Motor neuron (in vitro differentiated cells): Measurements from ENCODE around the gene CACNB4. TPM values are rescaled to one million over a fixed set of nuclear protein-coding genes. Genes with fewer than 3 reads are reported as not detected.
"Not testable (repeated sequence)": the region's sequence is repeated elsewhere in the genome, so short reads cannot be mapped to it uniquely, and the experiment has no call there.

ENCODE experiments used
- ATAC-seq, 8 experiments: fragments of 200-7000 bp; cut with Tn5 transposase; replicated peaks in 6 of 8; 2 replicates each; pipeline ENCODE4 v1.8.0; 2021; ENCODE audit warnings: mild to moderate bottlenecking in 8 of 8, moderate library complexity in 8 of 8
- H3K27ac ChIP-seq, 2 donors: fragments of 250-450 bp; sonication (Bioruptor Pico); 2 replicates each; pipeline ENCODE4 v1.9.0; 2021; ENCODE audit warnings: antibody characterized with exemption in 2 of 2, mild to moderate bottlenecking in 2 of 2, moderate library complexity in 1 of 2
- H3K4me1 ChIP-seq, 2 donors: fragments of 250-450 bp; sonication (Bioruptor Pico); replicated peaks in 1 of 2; 2 replicates each; pipeline ENCODE4 v1.6.1; 2021; ENCODE audit warnings: antibody characterized with exemption in 2 of 2, mild to moderate bottlenecking in 2 of 2, moderate library complexity in 1 of 2
- H3K4me3 ChIP-seq, 5 donors: fragments of 250-450 bp; sonication (Bioruptor Pico); 2 replicates each; pipeline ENCODE4 v1.9.0; 2021; ENCODE audit warnings: antibody characterized with exemption in 5 of 5, mild to moderate bottlenecking in 5 of 5, moderate library complexity in 4 of 5
- WGBS, 10 experiments: fragments of 450-650 bp; shearing (Covaris generic); methylation state at CpG; one replicate each; pipeline ENCODE4 v1.0.0; 2022; 5-methylcytosine and 5-hydroxymethylcytosine counted together
- in situ Hi-C, 9 experiments: fragments of 400-800 bp; cut with MboI; loops; one replicate each; pipeline ENCODE4 v1.15.0; 2021; ENCODE audit warnings: low sequenced_read_pairs in 9 of 9, low pct_unique_long_range_greater_than_20kb in 2 of 9; ENCODE audit not compliant: unreplicated experiment in 9 of 9
- total RNA-seq, 8 experiments: library from RNA; unstranded; fragments of 300-600 nt; gene quantifications; 2 replicates each; pipeline versions ENCODE4 v1.2.3 to v1.2.4, GENCODE V29; 2022

Gene CACNB4
- total RNA-seq, 8 experiments from 2014 or later = 6.7 to 116 (median 19.0) TPM

- Histone ChIP-seq H3K4me1 (no peaks in the 10 kb centered on the region), H3K27ac (no peak overlapping the region), H3K4me3 (no peak overlapping the region)
- ATAC-seq = peak in 1 of 8 experiments; percentile 24
- in situ Hi-C loops = no loop called here
- WGBS, 10 experiments = 26 to 90% (median 60%) methylated on average over 1 to 2 of the region's 2 CpGs; no CpG with 5 or more reads in 1 of the 10 experiments
Observed at GRCh38 chr2:151930042-151930441, 168.8 kb downstream of the CACNB4 start.

DNA sequence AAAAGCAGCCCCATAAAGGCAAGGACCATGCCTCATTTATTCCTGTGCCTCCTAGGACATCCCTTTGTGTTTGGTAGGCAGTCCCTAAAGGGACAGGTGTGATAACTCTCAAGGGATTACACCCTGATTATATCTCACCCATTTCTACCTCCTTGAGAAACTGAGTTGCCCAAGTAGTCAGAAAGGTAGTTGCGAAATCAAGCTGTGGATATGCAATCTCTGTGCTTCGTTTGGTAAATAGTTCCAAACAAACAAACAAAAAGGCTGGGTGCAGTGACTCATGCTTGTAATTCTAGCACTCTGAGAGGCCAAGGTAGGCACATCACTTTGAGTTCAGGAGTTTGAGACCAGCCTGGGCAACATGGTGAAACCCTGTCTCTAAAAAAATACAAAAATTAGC is 170.5 kb downstream of the CACNB4 start:
- in situ Hi-C loops = no loop called here
- WGBS, 10 experiments = 33 to 100% (median 73%) methylated on average over 1 to 2 of the region's 2 CpGs; no CpG with 5 or more reads in 2 of the 10 experiments
- Histone ChIP-seq H3K4me3 (no peak overlapping the region), H3K4me1 (no peaks in the 10 kb centered on the region), H3K27ac (no peak overlapping the region)
- peak in 1 of 8 experiments; percentile 49 for ATAC-seq

- H3K4me1 ChIP-seq = no peaks in the 10 kb centered on the region
- 48 to 100% (median 93%) methylated on average over 1 to 5 of the region's 7 CpGs; no CpG with 5 or more reads in 1 of the 10 experiments for WGBS, 10 experiments
- peak in 1 of 8 experiments; percentile 35 for ATAC-seq
- in situ Hi-C loops = no loop called here
- no peak overlapping the region for H3K27ac ChIP-seq
- no peak overlapping the region for H3K4me3 ChIP-seq
Observed at GRCh38 chr2:151927501-151928221, 171.2 kb downstream of the CACNB4 start.

DNA sequence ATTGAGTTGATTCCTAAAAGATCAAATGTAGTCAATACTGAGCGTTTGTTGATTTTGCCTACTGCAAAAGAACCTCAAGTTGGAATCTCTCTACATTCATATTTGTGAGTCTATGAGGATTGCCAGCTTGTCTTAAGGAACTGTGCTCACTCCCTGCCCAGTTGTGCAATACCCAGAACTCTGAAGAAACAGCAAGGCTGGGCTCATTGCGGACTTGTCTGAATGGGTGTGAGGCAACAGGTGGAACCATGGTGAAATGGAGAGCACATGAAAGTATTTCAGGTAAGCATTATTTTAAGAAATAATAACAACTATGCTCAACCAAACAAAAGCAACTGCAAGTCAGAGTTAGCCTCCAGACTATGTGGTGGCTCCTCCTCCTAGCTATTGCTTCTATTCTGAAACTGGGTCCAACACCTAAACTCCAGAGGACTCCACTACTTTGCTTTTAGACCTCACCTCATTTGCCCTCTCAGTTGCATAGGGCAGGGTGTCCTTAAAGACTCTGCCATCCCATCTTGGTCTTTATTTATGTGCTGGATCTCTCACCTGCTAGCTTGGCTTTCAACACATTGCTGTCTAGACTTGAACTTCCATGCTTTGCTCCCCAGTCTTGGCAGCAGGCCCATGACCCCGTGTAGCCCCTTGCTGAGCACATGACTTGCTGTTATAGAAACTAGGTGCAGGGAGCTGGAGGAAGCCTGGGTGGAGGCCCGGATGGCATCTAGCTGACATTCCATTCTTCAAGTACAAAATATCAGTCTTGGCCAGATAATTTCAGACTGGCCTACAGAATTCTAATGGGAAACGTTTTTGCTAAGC is 175.8 kb downstream of the CACNB4 start:
- WGBS, 10 experiments = 0 to 100% (median 75%) methylated on average over 2 to 5 of the region's 5 CpGs
- no peaks in the 10 kb centered on the region for H3K4me1 ChIP-seq
- no peak overlapping the region for H3K27ac ChIP-seq
- ATAC-seq = peak in 4 of 8 experiments; percentile 14 to 64 (median 46)
- no peak overlapping the region for H3K4me3 ChIP-seq
- in situ Hi-C loops = no loop called here

- 0 to 100% (median 54%) methylated on average over 1 of the region's 1 CpG; no CpG with 5 or more reads in 2 of the 10 experiments for WGBS, 10 experiments
- in situ Hi-C loops = no loop called here
- H3K4me3 ChIP-seq = no peak overlapping the region
- no peak for ATAC-seq
- H3K4me1 ChIP-seq = peaks cover 3 to 7% of the 10 kb centered on the region in 2 donors
- H3K27ac ChIP-seq = no peak overlapping the region
Observed at GRCh38 chr2:151919786-151920185, 179.1 kb downstream of the CACNB4 start.

DNA sequence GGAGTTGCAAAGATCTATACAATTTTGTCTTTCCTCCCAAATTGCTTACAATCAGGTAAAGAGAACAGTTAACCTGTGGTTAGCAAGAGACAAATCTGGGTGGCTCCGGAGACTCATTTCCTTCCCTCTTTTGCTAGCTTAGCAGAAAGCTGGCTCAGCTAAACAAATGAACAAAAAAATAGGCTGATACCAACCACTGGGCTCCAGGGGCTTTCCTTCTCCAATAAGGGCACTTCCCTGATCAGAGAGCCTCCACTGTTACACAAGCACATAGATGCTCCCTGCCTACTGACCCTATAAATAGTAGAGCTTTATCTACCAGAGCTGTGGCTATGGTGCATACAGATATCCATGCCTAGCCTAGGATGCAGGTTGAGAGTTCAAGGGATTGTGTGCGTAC is 180.5 kb downstream of the CACNB4 start:
- 20 to 100% (median 89%) methylated on average over 1 to 2 of the region's 2 CpGs for WGBS, 10 experiments
- ATAC-seq = no peak
- no peak overlapping the region for H3K4me3 ChIP-seq
- in situ Hi-C loops = no loop called here
- peaks cover 3 to 7% of the 10 kb centered on the region in 2 donors for H3K4me1 ChIP-seq
- no peak overlapping the region for H3K27ac ChIP-seq

DNA sequence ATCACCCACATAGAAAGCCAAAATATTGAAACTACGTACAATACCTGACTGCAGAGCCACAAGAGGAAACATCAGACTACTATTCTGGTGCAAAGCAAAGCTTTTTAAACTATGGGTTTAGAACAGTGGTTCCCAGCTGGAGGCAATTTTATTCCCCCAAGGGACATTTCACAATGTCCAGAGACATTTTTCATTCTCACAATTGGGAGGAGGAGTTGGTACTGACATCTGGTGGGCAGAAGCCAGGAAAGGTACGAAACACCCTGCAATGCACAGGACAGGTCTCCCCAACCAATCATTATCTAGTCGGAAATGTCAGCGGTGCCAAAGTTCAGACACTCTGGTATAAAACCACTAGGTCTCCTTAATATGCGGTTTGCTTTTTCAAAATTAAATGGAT is 182.2 kb downstream of the CACNB4 start:
- in situ Hi-C loops = no loop called here
- H3K27ac ChIP-seq = no peak overlapping the region
- H3K4me1 ChIP-seq = peaks cover 3 to 7% of the 10 kb centered on the region in 2 donors
- H3K4me3 ChIP-seq = no peak overlapping the region
- WGBS, 10 experiments = 0 to 100% (median 83%) methylated on average over 1 to 5 of the region's 5 CpGs
- peak in 3 of 8 experiments; percentile 50 to 66 (median 62) for ATAC-seq

DNA sequence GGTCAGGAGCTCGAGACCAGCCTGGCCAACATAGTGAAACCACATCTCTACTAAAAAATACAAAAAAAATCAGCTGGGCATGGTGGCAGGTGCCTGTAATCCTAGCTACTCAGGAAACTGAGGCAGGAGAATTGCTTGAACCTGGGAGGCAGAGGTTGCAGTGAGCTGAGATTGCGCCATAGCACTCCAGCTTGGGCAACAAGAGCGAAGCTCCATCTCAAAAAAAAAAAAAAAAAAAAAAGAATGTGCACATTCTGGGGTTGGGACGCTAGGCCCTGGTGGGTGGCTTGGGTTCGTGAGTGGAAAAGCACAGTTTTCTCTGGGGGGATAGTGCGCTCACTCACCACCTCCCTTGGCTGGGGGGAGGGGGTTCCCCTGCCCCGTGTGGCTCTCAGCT is 183.2 kb downstream of the CACNB4 start:
- H3K4me3 ChIP-seq, H3K27ac ChIP-seq, in situ Hi-C loops, H3K4me1 ChIP-seq, ATAC-seq: not testable (repeated sequence)
- 96 to 100% (median 100%) methylated on average over 1 to 5 of the region's 7 CpGs; no CpG with 5 or more reads in 7 of the 10 experiments for WGBS, 10 experiments

DNA sequence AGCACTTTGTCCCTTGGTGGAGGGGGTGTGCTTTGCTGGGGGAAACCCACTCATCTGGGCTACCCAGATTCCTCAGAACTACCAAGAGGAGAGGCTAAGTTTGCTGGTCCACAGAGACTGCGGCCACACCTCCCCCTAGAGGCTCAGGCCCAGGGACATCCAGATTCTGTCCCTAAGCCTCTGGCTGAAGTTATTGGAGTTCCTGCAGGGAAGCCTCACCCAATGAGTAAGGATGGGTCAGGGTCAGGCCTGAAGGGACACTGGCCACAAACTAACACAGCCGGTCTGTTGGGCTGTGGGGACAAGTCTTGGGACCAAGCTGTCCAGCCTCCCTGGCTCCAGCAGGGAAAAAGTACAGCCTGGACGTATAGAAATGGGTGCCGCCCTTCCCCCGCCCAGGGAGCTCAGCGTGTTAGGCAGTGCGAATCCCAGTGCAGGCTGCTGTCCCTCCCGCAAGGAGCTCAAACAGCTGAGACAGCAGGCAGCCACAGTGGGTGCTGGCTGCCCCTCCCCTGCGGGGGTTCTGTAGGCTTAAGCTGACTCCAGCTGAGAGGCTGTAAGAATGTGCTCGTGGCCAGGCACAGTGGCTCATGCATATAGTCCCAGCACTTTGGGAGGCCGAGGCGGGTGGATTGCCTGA is 183.7 kb downstream of the CACNB4 start:
- no peak overlapping the region for H3K4me3 ChIP-seq
- no peak overlapping the region for H3K27ac ChIP-seq
- 45 to 100% (median 96%) methylated on average over 1 to 7 of the region's 12 CpGs; no CpG with 5 or more reads in 5 of the 10 experiments for WGBS, 10 experiments
- no peak for ATAC-seq
- in situ Hi-C loops = no loop called here
- peaks cover 3 to 7% of the 10 kb centered on the region in 2 donors for H3K4me1 ChIP-seq

DNA sequence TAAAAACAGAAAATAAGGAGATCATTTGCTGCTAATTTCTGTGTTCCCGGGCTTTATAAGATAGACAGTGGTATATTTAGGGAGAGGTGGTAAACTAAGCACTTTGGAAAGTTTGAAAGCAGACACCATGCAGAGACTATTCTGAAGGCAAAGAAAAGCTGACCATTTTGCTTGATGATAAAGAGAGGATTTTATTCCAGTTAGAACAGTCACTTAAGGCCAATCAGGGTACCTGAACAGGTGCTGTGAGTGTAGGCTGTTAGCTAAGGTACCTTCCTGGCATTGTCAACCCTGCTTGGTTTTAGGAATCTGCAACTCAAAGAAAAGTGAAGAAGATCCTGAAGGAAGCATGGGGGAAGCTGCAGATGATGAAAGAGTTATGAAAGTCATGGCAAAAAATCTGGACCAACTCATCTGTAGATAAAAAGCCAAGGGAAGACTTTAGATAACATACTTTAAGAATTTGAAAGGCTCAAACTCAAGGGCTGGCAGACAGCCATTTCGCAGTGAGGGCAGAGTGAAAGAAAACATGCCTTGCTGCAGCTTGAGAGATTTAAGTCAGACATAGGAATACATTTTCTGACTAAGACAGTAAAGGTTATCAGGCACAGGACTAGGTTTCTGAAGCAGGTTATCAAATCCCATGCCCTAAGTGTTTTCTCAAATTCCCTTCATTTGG is 190.5 kb downstream of the CACNB4 start:
- WGBS, 10 experiments = 13 to 100% (median 55%) methylated on average over 1 to 2 of the region's 2 CpGs
- no peak overlapping the region for H3K4me3 ChIP-seq
- in situ Hi-C loops = no loop called here
- no peak for ATAC-seq
- no peak overlapping the region for H3K27ac ChIP-seq
- H3K4me1 ChIP-seq = peaks cover 7 to 12% of the 10 kb centered on the region in 2 donors

- WGBS, 10 experiments = 0 to 92% (median 58%) methylated on average over 1 to 6 of the region's 6 CpGs
Observed at GRCh38 chr2:151907286-151908203, 191.3 kb downstream of the CACNB4 start.

DNA sequence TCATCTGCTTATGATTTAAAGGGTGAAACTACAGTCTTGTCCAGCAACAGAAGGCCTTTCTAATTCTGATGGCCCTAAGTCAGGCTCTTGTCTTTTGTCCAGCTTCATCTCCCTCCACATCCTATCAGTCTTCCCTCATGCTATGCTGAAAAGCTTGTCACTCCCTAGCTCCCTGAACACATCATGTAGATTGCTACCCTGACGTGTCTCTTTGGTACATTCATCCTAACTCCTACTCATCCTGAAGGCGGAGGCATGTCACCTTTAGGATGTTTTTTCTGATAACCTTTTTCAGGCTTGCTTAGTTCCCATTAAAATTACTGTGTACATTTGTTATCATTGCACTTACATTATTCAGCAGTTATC is 192.2 kb downstream of the CACNB4 start:
- no peak overlapping the region for H3K4me3 ChIP-seq
- WGBS, 10 experiments = 29 to 100% (median 82%) methylated on average over 1 to 2 of the region's 2 CpGs
- H3K27ac ChIP-seq = no peak overlapping the region
- in situ Hi-C loops = no loop called here
- peak in 2 of 8 experiments; percentile 36 to 46 for ATAC-seq
- peaks cover 7 to 12% of the 10 kb centered on the region in 2 donors for H3K4me1 ChIP-seq

More at GRCh38 chr2:151907286-151908203, 191.3 kb downstream of the CACNB4 start:
- H3K4me3 ChIP-seq = no peak overlapping the region
- in situ Hi-C loops = no loop called here
- ATAC-seq = peak in 1 of 8 experiments; percentile 36
- no peak overlapping the region for H3K27ac ChIP-seq
- peaks cover 7 to 12% of the 10 kb centered on the region in 2 donors for H3K4me1 ChIP-seq
